Smooth muscle cell (in vitro differentiated cells): ENCODE measurements around the gene PTK6. TPM values are rescaled to one million over a fixed set of nuclear protein-coding genes. Genes with fewer than 3 reads are reported as not detected.
"Not testable (repeated sequence)": the region's sequence is repeated elsewhere in the genome, so short reads cannot be mapped to it uniquely, and the experiment has no call there.

ENCODE experiments used
- DNase-seq: peaks from one replicate; lab custom pipeline; 2025; ENCODE audit not compliant: unreplicated experiment; lab: John Stamatoyannopoulos, UW
- H2AFZ ChIP-seq: fragments of 200-600 bp; sonication (generic); 2 replicates; pipeline ENCODE4 v1.6.0; 2016; ENCODE audit warnings: antibody characterized with exemption, low read depth, mild to moderate bottlenecking
- H3F3A ChIP-seq: fragments of 200-600 bp; sonication (generic); 2 replicates; pipeline ENCODE4 v1.6.0; 2017; ENCODE audit warnings: antibody characterized with exemption, low read depth
- H3K27ac ChIP-seq: fragments of 200-600 bp; sonication (generic); 2 replicates; pipeline ENCODE4 v1.5.1; 2016; ENCODE audit warnings: low read depth, mild to moderate bottlenecking
- H3K27me3 ChIP-seq: fragments of 200-600 bp; sonication (generic); 2 replicates; pipeline ENCODE4 v1.6.1; 2016; ENCODE audit warnings: low read depth, mild to moderate bottlenecking
- H3K36me3 ChIP-seq: fragments of 200-600 bp; sonication (generic); 2 replicates; pipeline ENCODE4 v1.5.1; 2016; ENCODE audit warnings: low read depth
- H3K4me1 ChIP-seq: fragments of 200-600 bp; sonication (generic); 2 replicates; pipeline ENCODE4 v1.5.1; 2016; ENCODE audit warnings: low read depth
- H3K4me2 ChIP-seq: fragments of 200-600 bp; sonication (generic); 2 replicates; pipeline ENCODE4 v1.6.0; 2016; ENCODE audit warnings: mild to moderate bottlenecking
- H3K4me3 ChIP-seq: fragments of 200-600 bp; sonication (generic); 2 replicates; pipeline ENCODE4 v1.5.1; 2016; ENCODE audit warnings: mild to moderate bottlenecking
- H3K79me2 ChIP-seq: fragments of 200-600 bp; sonication (generic); 2 replicates; pipeline ENCODE4 v1.6.0; 2016; ENCODE audit warnings: low read depth, mild to moderate bottlenecking
- H3K9ac ChIP-seq: fragments of 200-600 bp; sonication (generic); 2 replicates; pipeline ENCODE4 v1.6.0; 2016; ENCODE audit warnings: low read depth
- H3K9me3 ChIP-seq: fragments of 200-600 bp; sonication (generic); replicated peaks from 2 replicates; pipeline ENCODE4 v1.5.1; 2016; ENCODE audit warnings: low read depth
- H4K20me1 ChIP-seq: fragments of 200-600 bp; sonication (generic); 2 replicates; pipeline ENCODE4 v1.6.0; 2016; ENCODE audit warnings: low read depth
- CTCF ChIP-seq: fragments of 200-600 bp; sonication (generic); IDR thresholded peaks from 2 replicates; pipeline ENCODE4 v1.5.1; 2017; ENCODE audit warnings: borderline replicate concordance, mild to moderate bottlenecking, antibody characterized with exemption; ENCODE audit not compliant: insufficient read depth, poor library complexity, severe bottlenecking
- WGBS: methylation state at CpG from one replicate; pipeline ENCODE4 v1.1.7; 2016; ENCODE audit warnings: low lambda C conversion rate; 5-methylcytosine and 5-hydroxymethylcytosine counted together
- polyA plus RNA-seq: library from polyadenylated mRNA; unstranded; fragments of >200 nt; fragmentation: Nextera tagmentation; extraction: Ambion mirVana; gene quantifications from 2 replicates; pipeline ENCODE4 v1.2.1, GENCODE V29; 2016
- total RNA-seq: library from RNA; depleted of rRNA; stranded (reverse); fragments of >200 nt; gene quantifications from 2 replicates; pipeline ENCODE4 v1.2.3, GENCODE V29; 2014

Gene PTK6
- total and polyA plus RNA-seq, 2 experiments from 2014 or later, result 0.05 TPM; not detected in 1

DNA sequence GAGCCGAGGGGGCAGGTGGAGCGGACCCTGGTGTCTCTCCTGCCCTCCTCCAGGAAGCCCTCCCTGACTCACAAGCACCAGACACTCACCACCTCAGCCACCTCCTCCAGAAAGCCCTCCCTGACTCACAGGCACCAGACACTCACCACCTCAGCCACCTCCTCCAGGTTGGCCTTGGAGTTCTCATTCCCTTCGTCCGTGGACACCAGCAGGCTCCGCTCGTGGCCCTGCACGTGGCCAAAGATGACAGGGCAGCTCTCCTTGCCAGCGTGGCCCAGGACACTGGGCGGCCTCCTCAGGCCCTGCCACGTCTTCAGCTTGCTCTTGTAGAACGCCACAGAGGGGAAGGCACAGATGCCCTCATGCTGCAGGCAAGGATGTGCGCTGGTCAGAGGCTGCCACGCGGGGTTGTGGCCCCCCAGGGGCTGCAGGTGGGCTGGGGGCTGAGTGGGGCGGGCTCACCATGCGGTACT, 23.2 kb upstream of the PTK6 start:
- Histone ChIP-seq H2AFZ (no peak overlapping the region), H3K9ac (no peak overlapping the region), H3K4me3 (no peak overlapping the region), H3K4me2 (no peak overlapping the region), H3K27me3 (no peaks in the 10 kb centered on the region), H3K4me1 (no peaks in the 10 kb centered on the region), H3F3A (no peaks in the 10 kb centered on the region), H4K20me1 (no peaks in the 10 kb centered on the region), H3K27ac (no peak overlapping the region), H3K79me2 (no peaks in the 10 kb centered on the region), H3K9me3 (no peaks in the 10 kb centered on the region), H3K36me3 (no peaks in the 10 kb centered on the region)
- TF ChIP-seq CTCF, result no peak
- DNase-seq, result no peak
- 97% methylated on average over 14 of the region's 16 CpGs for WGBS

DNA sequence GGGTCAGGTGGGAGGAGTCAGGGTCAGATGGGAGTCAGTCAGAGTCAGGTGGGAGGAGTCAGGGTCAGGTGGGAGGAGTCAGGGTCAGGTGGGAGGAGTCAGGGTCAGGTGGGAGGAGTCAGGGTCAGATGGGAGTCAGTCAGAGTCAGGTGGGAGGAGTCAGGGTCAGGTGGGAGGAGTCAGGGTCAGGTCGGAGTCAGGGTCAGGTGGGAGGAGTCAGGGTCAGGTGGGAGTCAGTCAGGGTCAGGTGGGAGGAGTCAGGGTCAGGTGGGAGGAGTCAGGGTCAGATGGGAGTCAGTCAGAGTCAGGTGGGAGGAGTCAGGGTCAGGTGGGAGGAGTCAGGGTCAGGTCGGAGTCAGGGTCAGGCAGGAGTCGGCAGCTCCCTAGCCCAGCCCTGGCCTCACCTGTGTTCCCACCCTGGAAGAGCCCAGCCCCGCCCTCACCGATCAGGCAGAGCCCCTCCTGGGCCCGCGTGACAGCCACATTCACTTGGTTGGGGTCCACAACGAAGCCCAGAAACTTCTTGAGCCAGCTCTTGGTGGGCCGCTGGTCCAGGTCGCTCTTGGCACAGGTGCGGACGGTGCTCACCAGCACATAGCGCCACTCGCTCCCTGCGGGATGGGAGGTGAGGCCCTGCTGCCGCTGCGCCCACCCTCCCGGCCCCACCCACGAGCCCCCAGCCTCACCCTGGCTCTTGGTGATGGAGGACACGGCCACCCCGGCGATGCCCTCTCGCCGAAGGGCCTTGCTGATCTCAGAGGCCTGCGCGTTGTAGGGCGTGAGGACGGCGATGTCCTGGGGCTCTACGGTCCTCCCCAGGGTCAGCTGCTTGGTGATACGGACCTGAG, 22.5 kb upstream of the PTK6 start:
- WGBS, result 98% methylated on average over 26 of the region's 31 CpGs

DNA sequence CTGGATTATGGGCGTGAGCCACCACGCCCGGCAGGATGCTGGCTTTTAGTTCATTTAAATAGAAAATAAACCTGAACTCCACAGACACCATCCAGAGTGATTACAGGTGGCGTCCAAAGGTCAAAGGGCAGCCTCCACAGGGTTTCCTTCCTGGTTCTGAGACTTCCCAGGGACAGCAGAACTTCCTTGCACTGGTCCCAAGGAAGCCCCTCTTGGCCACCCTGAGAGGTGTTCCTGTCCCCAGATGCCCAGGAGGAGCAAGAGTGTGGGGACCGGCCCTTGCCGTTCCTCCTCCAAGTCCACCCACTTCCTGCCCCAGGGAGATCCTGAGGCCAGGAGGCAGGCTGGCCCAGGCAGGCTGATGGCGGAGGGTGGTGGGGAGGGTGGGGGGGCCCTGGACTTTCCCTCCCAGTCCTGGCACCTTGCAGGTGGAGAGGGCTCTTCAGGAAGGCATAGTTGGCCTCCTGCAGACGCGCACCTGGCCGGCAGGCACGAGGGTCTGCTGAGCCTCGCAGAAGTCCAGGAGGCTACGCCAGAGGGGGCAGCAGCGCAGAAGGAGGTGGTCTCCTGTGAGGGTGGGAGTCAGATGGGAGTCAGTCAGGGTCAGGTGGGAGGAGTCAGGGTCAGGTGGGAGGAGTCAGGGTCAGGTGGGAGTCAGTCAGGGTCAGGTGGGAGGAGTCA, 21.8 kb upstream of the PTK6 start:
- Histone ChIP-seq H3K4me2 (no peak overlapping the region), H3F3A (peaks cover 9% of the 10 kb centered on the region), H3K27ac (no peak overlapping the region), H3K9me3 (no peaks in the 10 kb centered on the region), H3K27me3 (no peaks in the 10 kb centered on the region), H3K4me3 (no peak overlapping the region), H2AFZ (no peak overlapping the region), H4K20me1 (no peaks in the 10 kb centered on the region), H3K9ac (no peak overlapping the region), H3K4me1 (peaks cover 8% of the 10 kb centered on the region), H3K79me2 (no peaks in the 10 kb centered on the region), H3K36me3 (no peaks in the 10 kb centered on the region)
- 94% methylated on average over 14 of the region's 14 CpGs for WGBS
- TF ChIP-seq CTCF, result no peak
- DNase-seq, result no peak

More for the DNA sequence above, 22.5 kb upstream of the PTK6 start:
- H3K79me2 ChIP-seq, H3K9ac ChIP-seq, H4K20me1 ChIP-seq, H3K9me3 ChIP-seq, H3K4me2 ChIP-seq, H3K36me3 ChIP-seq, DNase-seq, H3K27ac ChIP-seq, H3K27me3 ChIP-seq, H3K4me3 ChIP-seq, H2AFZ ChIP-seq, H3K4me1 ChIP-seq, H3F3A ChIP-seq: not testable (repeated sequence)

DNA sequence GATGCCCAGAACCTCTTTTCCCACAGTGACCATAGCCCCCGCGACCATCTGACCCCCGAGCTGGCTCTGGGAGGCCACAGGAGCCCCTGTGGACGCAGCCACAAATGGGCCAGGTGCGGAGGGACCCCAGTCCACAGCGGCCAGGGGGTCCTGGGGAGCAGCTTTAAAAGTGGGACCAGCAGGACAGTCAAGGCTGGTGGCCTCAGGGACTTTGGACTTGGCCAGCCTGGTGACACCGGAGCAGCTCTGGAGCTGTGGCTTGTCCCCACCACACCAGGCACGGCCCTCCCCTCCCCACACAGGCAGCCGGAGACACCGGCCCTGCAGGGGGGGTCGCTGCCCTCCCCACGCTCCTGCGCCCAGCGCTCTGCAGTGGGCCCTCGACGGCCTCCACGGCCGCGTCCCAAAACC, 20.3 kb upstream of the PTK6 start:
- no peak overlapping the region for H3K9ac ChIP-seq
- H3F3A ChIP-seq, result peaks cover 16% of the 10 kb centered on the region
- TF ChIP-seq CTCF, result no peak
- no peak overlapping the region for H3K4me2 ChIP-seq
- no peak for DNase-seq
- H3K4me3 ChIP-seq, result no peak overlapping the region
- no peaks in the 10 kb centered on the region for H4K20me1 ChIP-seq
- H2AFZ ChIP-seq, result no peak overlapping the region
- H3K4me1 ChIP-seq, result peaks cover 8% of the 10 kb centered on the region
- no peaks in the 10 kb centered on the region for H3K9me3 ChIP-seq
- no peaks in the 10 kb centered on the region for H3K79me2 ChIP-seq
- H3K36me3 ChIP-seq, result no peaks in the 10 kb centered on the region
- no peak overlapping the region for H3K27ac ChIP-seq
- 93% methylated on average over 18 of the region's 19 CpGs for WGBS
- H3K27me3 ChIP-seq, result no peaks in the 10 kb centered on the region
